ENCODE data around the gene GPR137. TPM values are rescaled to one million over a fixed set of nuclear protein-coding genes. Genes with fewer than 3 reads are reported as not detected.

GPR137 gene
- total RNA-seq, 4 donors from 2014 or later = 20.9 to 36.1 (median 25.4) TPM

- no peak for TF ChIP-seq POLR2AphosphoS5 (IDR thresholded peaks at IDR 0.05)
- no peak for TF ChIP-seq POLR2A (IDR thresholded peaks at IDR 0.05; ENCODE audit: low read depth)
- TF ChIP-seq EP300 (IDR thresholded peaks at IDR 0.05) = no peak
- TF ChIP-seq CTCF (IDR thresholded peaks at IDR 0.05) = no peak
- Histone ChIP-seq H3K27ac (replicated peaks in 1 of 4) (peak overlapping the region; percentile 97 to 100 (median 98)), H3K4me1 (peaks cover 34 to 56% (median 51%) of the 10 kb centered on the region in 4 donors), H3K36me3 (peaks cover 23 to 54% (median 38%) of the 10 kb centered on the region in 4 donors), H3K9me3 (no peaks in the 10 kb centered on the region), H3K27me3 (no peaks in the 10 kb centered on the region), H3K4me3 (peak overlapping the region; percentile 77 to 98 (median 90))
- no peak for DNase-seq (ENCODE audit: extremely low spot score)
- WGBS = 85% methylated on average over 11 of the region's 11 CpGs
- intact Hi-C loops (cut with DNase I) = no loop called here
These were observed 45.8 kb upstream of the GPR137 start for GRCh38 chr11:64239662-64240434.

- WGBS = 4% methylated on average over 25 of the region's 58 CpGs
- Histone ChIP-seq H3K4me3 (peak within 1 kb of the TSS; percentile 77 to 98 (median 90)), H3K9me3 (no peaks in the 10 kb centered on the region), H3K4me1 (peaks cover 34 to 56% (median 51%) of the 10 kb centered on the region in 4 donors), H3K27ac (replicated peaks in 1 of 4) (peak within 1 kb of the TSS; percentile 97 to 100 (median 98)), H3K27me3 (no peaks in the 10 kb centered on the region), H3K36me3 (peaks cover 23 to 54% (median 38%) of the 10 kb centered on the region in 4 donors)
- peak; percentile 99 for DNase-seq (ENCODE audit: extremely low spot score)
- intact Hi-C loops (cut with DNase I) = no loop called here
- TF ChIP-seq POLR2A (IDR thresholded peaks at IDR 0.05; ENCODE audit: low read depth) (peak; percentile 67), CTCF (IDR thresholded peaks at IDR 0.05) (no peak), POLR2AphosphoS5 (IDR thresholded peaks at IDR 0.05) (peak; percentile 98 to 99)
These were observed 45.0 kb upstream of the GPR137 start, which contains the start of gene FKBP2 for GRCh38 chr11:64240435-64241240. FKBP2 (plus strand) TSS chr11:64241095; CDS start chr11:64242388, 1,293 bp downstream.

GRCh38 chr11:64241241-64241490, 44.5 kb upstream of the GPR137 start:
- peak; percentile 100 for DNase-seq (ENCODE audit: extremely low spot score)
- peak overlapping the region; percentile 97 to 100 (median 98) for H3K27ac ChIP-seq (replicated peaks in 1 of 4)
- H3K27me3 ChIP-seq = no peaks in the 10 kb centered on the region
- peaks cover 23 to 49% (median 38%) of the 10 kb centered on the region in 4 donors for H3K36me3 ChIP-seq
- H3K9me3 ChIP-seq = no peaks in the 10 kb centered on the region
- peaks cover 34 to 56% (median 51%) of the 10 kb centered on the region in 4 donors for H3K4me1 ChIP-seq
- peak overlapping the region; percentile 77 to 98 (median 90) for H3K4me3 ChIP-seq
- WGBS = under 1% methylated on average over 21 of the region's 24 CpGs
- intact Hi-C loops (cut with DNase I) = no loop called here
- TF ChIP-seq POLR2A (IDR thresholded peaks at IDR 0.05; ENCODE audit: low read depth) (no peak), CTCF (IDR thresholded peaks at IDR 0.05) (no peak)

GRCh38 chr11:64241491-64242374, 43.9 kb upstream of the GPR137 start:
- DNase-seq (ENCODE audit: extremely low spot score) = no peak
- peaks cover 34 to 55% (median 50%) of the 10 kb centered on the region in 4 donors for H3K4me1 ChIP-seq
- H3K27me3 ChIP-seq = no peaks in the 10 kb centered on the region
- TF ChIP-seq EP300 (IDR thresholded peaks at IDR 0.05) (no peak), POLR2A (IDR thresholded peaks at IDR 0.05; ENCODE audit: low read depth) (peak; percentile 69), POLR2AphosphoS5 (IDR thresholded peaks at IDR 0.05) (peak; percentile 61 to 72)
- intact Hi-C loops (cut with DNase I) = no loop called here
- peak overlapping the region; percentile 77 to 98 (median 90) for H3K4me3 ChIP-seq
- no peaks in the 10 kb centered on the region for H3K9me3 ChIP-seq
- H3K36me3 ChIP-seq = peaks cover 23 to 45% (median 38%) of the 10 kb centered on the region in 4 donors
- whole genome bisulfite sequencing = 1% methylated on average over 22 of the region's 63 CpGs
- H3K27ac ChIP-seq (replicated peaks in 1 of 4) = peak overlapping the region; percentile 97 to 100 (median 98)

Measured in esophagus muscularis mucosa (tissue), 4 donors.